SIG-M5 treated with dmso at 0.1 percent for 504 hours (cell line): Measurements from ENCODE around the gene GADD45G.

ENCODE experiments used
- DNase-seq: peaks from one replicate; lab custom pipeline; 2025; ENCODE audit not compliant: unreplicated experiment; lab: John Stamatoyannopoulos, UW

Gene GADD45G

GRCh38 chr9:89648247-89649000 is 43.6 kb downstream of the GADD45G start:
- no peak for DNase-seq

GRCh38 chr9:89649039-89649691 is 44.4 kb downstream of the GADD45G start:
- no peak for DNase-seq

GRCh38 chr9:89654025-89654662 is 49.3 kb downstream of the GADD45G start:
- DNase-seq = no peak

- DNase-seq = no peak
Measured at GRCh38 chr9:89655056-89655989, 50.5 kb downstream of the GADD45G start.
